Stimulated activated CD8-positive, alpha-beta memory T cell treated with anti-CD3 and anti-CD28 coated beads, Interleukin-12 subunit alpha, Interleukin-12 subunit beta, amount 100 ng/mL, for 4 hours (primary cell): Measurements from ENCODE around the gene SEC23A.
"Not testable (repeated sequence)": the region's sequence is repeated elsewhere in the genome, so short reads cannot be mapped to it uniquely, and the experiment has no call there.

Experiments used
- DNase-seq: peaks from one replicate; pipeline ENCODE4 v3.0.0-alpha.2; 2020; ENCODE audit warnings: low read depth

Gene SEC23A

GRCh38 chr14:39091716-39092115 lies 11.3 kb downstream of the SEC23A start:
- no peak for DNase-seq

GRCh38 chr14:39090548-39091111 lies 12.4 kb downstream of the SEC23A start:
- DNase-seq, result no peak

GRCh38 chr14:39087493-39087892 lies 15.5 kb downstream of the SEC23A start:
- no peak for DNase-seq

- no peak for DNase-seq
These were observed 17.1 kb downstream of the SEC23A start for GRCh38 chr14:39085933-39086332.

- no peak for DNase-seq
These were observed 19.9 kb downstream of the SEC23A start for GRCh38 chr14:39083127-39083526.

- DNase-seq, result no peak
These were observed 22.1 kb downstream of the SEC23A start for GRCh38 chr14:39080886-39081285.

GRCh38 chr14:39071096-39071495 lies 31.9 kb downstream of the SEC23A start:
- DNase-seq, result no peak

GRCh38 chr14:39069923-39070322 lies 33.1 kb downstream of the SEC23A start:
- no peak for DNase-seq

GRCh38 chr14:39069169-39069805 lies 33.7 kb downstream of the SEC23A start:
- DNase-seq, result not testable (repeated sequence)

GRCh38 chr14:39060818-39061437 lies 42.1 kb downstream of the SEC23A start:
- no peak for DNase-seq

GRCh38 chr14:39055786-39056474 lies 47.1 kb downstream of the SEC23A start:
- no peak for DNase-seq

GRCh38 chr14:39052869-39053454 lies 50.1 kb downstream of the SEC23A start:
- not testable (repeated sequence) for DNase-seq

- DNase-seq, result no peak
These were observed 52.6 kb downstream of the SEC23A start for GRCh38 chr14:39050389-39050788.

- not testable (repeated sequence) for DNase-seq
These were observed 57.1 kb downstream of the SEC23A start for GRCh38 chr14:39045889-39046288.

GRCh38 chr14:39043352-39043943 lies 59.6 kb downstream of the SEC23A start:
- no peak for DNase-seq

- no peak for DNase-seq
These were observed 62.5 kb downstream of the SEC23A start for GRCh38 chr14:39040529-39040928.

GRCh38 chr14:39038542-39038941 lies 64.5 kb downstream of the SEC23A start:
- no peak for DNase-seq

GRCh38 chr14:39036760-39037159 lies 66.3 kb downstream of the SEC23A start:
- no peak for DNase-seq

GRCh38 chr14:39035336-39035735 lies 67.7 kb downstream of the SEC23A start:
- no peak for DNase-seq

GRCh38 chr14:39034481-39035296 lies 68.3 kb downstream of the SEC23A start:
- DNase-seq, result no peak

GRCh38 chr14:39033371-39033770 lies 69.7 kb downstream of the SEC23A start:
- DNase-seq, result no peak
